ENCODE results near the gene CEMP1. TPM values are rescaled to one million over a fixed set of nuclear protein-coding genes. Genes with fewer than 3 reads are reported as not detected.

CEMP1 gene
- total and polyA plus RNA-seq, 10 of the 15 experiments (the other 5 are each of a cell fraction or from before 2014, with no cell fraction given): 0.05 to 8.2 (median 1.5) TPM; not detected in 5

- peaks cover 64% of the 10 kb centered on the region for H3K79me2 ChIP-seq (ENCODE audit: control insufficient read depth, insufficient read depth, low read length)
- TF ChIP-seq DPF2 (IDR thresholded peaks at IDR 0.05) (no peak), BCL11A (IDR thresholded peaks at IDR 0.05; ENCODE audit: low read depth, low read length) (no peak), EP300 (IDR thresholded peaks at IDR 0.05; ENCODE audit: borderline replicate concordance in 1 of 2, control insufficient read depth in 1 of 2, low read depth in 2 of 2, low read length in 2 of 2) (no peak), BACH1 (IDR thresholded peaks at IDR 0.05; ENCODE audit: borderline replicate concordance) (no peak), ZNF24 (IDR thresholded peaks at IDR 0.05) (no peak), BHLHE40 (IDR thresholded peaks at IDR 0.05; ENCODE audit: borderline replicate concordance in 1 of 2, low read depth in 2 of 2, low read length in 1 of 2) (no peak), RCOR1 (conservative IDR thresholded peaks at IDR 0.05; ENCODE audit: low read depth, low read length) (no peak), PML (IDR thresholded peaks at IDR 0.05; ENCODE audit: low read length) (no peak), STAT1 (conservative IDR thresholded peaks at IDR 0.05) (no peak), NFIC (IDR thresholded peaks at IDR 0.05; ENCODE audit: low read depth, low read length) (no peak), SUZ12 (IDR thresholded peaks at IDR 0.05; ENCODE audit: unreplicated experiment) (no peak), ZBED1 (IDR thresholded peaks at IDR 0.05; ENCODE audit: borderline replicate concordance) (no peak), CHD1 (IDR thresholded peaks at IDR 0.05; ENCODE audit: low read depth, low read length) (no peak), YBX1 (IDR thresholded peaks at IDR 0.05) (no peak), NR2F1 (conservative IDR thresholded peaks at IDR 0.05) (no peak), IKZF1 (conservative IDR thresholded peaks at IDR 0.05) (no peak)
- TF ChIP-seq, protein P1, sequence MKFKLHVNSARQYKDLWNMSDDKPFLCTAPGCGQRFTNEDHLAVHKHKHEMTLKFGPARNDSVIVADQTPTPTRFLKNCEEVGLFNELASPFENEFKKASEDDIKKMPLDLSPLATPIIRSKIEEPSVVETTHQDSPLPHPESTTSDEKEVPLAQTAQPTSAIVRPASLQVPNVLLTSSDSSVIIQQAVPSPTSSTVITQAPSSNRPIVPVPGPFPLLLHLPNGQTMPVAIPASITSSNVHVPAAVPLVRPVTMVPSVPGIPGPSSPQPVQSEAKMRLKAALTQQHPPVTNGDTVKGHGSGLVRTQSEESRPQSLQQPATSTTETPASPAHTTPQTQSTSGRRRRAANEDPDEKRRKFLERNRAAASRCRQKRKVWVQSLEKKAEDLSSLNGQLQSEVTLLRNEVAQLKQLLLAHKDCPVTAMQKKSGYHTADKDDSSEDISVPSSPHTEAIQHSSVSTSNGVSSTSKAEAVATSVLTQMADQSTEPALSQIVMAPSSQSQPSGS (IDR thresholded peaks at IDR 0.05; ENCODE audit: low read length): no peak
- TF ChIP-seq, protein P2, sequence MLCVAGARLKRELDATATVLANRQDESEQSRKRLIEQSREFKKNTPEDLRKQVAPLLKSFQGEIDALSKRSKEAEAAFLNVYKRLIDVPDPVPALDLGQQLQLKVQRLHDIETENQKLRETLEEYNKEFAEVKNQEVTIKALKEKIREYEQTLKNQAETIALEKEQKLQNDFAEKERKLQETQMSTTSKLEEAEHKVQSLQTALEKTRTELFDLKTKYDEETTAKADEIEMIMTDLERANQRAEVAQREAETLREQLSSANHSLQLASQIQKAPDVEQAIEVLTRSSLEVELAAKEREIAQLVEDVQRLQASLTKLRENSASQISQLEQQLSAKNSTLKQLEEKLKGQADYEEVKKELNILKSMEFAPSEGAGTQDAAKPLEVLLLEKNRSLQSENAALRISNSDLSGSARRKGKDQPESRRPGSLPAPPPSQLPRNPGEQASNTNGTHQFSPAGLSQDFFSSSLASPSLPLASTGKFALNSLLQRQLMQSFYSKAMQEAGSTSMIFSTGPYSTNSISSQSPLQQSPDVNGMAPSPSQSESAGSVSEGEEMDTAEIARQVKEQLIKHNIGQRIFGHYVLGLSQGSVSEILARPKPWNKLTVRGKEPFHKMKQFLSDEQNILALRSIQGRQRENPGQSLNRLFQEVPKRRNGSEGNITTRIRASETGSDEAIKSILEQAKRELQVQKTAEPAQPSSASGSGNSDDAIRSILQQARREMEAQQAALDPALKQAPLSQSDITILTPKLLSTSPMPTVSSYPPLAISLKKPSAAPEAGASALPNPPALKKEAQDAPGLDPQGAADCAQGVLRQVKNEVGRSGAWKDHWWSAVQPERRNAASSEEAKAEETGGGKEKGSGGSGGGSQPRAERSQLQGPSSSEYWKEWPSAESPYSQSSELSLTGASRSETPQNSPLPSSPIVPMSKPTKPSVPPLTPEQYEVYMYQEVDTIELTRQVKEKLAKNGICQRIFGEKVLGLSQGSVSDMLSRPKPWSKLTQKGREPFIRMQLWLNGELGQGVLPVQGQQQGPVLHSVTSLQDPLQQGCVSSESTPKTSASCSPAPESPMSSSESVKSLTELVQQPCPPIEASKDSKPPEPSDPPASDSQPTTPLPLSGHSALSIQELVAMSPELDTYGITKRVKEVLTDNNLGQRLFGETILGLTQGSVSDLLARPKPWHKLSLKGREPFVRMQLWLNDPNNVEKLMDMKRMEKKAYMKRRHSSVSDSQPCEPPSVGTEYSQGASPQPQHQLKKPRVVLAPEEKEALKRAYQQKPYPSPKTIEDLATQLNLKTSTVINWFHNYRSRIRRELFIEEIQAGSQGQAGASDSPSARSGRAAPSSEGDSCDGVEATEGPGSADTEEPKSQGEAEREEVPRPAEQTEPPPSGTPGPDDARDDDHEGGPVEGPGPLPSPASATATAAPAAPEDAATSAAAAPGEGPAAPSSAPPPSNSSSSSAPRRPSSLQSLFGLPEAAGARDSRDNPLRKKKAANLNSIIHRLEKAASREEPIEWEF (IDR thresholded peaks at IDR 0.05; ENCODE audit: insufficient replicate concordance, low read depth, low read length): no peak
- in situ Hi-C loops (cut with MboI) (no loop called here), intact Hi-C loops (cut with micrococcal nuclease; ENCODE audit: unreplicated experiment) (no loop called here)
- BruUV-seq (replicated peaks): no TSS peak
- H3K27me3 ChIP-seq (replicated peaks in 1 of 2; ENCODE audit: control insufficient read depth in 2 of 2, insufficient read depth in 2 of 2, low read length in 1 of 2): no peaks in the 10 kb centered on the region
- ChIA-PET CTCF (no interaction called here), RAD21 (ENCODE audit: unreplicated experiment) (no interaction called here), SMC1A (ENCODE audit: uncharacterized antibody, unreplicated experiment) (no interaction called here), POLR2A (interaction anchor here (1.5 kb wide), 1 partner anchor 19 kb away, joined by 4 read pairs; the partner anchor contains the start of gene PDPK1)
- 66% methylated on average over 12 of the region's 12 CpGs for WGBS (ENCODE audit: insufficient coverage, insufficient replicate concordance, low lambda C conversion rate, missing lambda C conversion rate)
- no peak overlapping the region for H3K4me2 ChIP-seq (ENCODE audit: control insufficient read depth, insufficient read depth)
- DNase-seq (ENCODE audit: low read depth, low spot score) (no peak), ATAC-seq (no peak), FAIRE-seq (no peak)
- no peak overlapping the region for H3K9ac ChIP-seq (ENCODE audit: control insufficient read depth, insufficient read depth, low read length)
- H3K9me3 ChIP-seq (replicated peaks; ENCODE audit: control insufficient read depth, insufficient read depth, low read length): no peaks in the 10 kb centered on the region
- H4K20me1 ChIP-seq (ENCODE audit: control insufficient read depth, insufficient read depth): peaks cover 9% of the 10 kb centered on the region
- H3K27ac ChIP-seq (ENCODE audit: control insufficient read depth, insufficient read depth): no peak overlapping the region
- H3K4me3 ChIP-seq: no peak overlapping the region
- H2AFZ ChIP-seq (ENCODE audit: control insufficient read depth, low read depth, low read length): no peak overlapping the region
- peaks cover 19% of the 10 kb centered on the region for H3K4me1 ChIP-seq (ENCODE audit: control insufficient read depth, insufficient read depth, low read length)
- H3K36me3 ChIP-seq (ENCODE audit: control insufficient read depth in 2 of 2, insufficient read depth in 2 of 2, low read length in 1 of 2): peaks cover 6 to 13% of the 10 kb centered on the region in 2 experiments; a peak in 3 of 4 replicates
Measured at GRCh38 chr16:2517954-2518605, 13.1 kb downstream of the CEMP1 start.
